Measurements from ENCODE around the gene PGF.

Gene PGF

GRCh38 chr14:74919421-74920165 lies 35.8 kb downstream of the PGF start:
- no peak for DNase-seq (ENCODE audit: low spot score)

GRCh38 chr14:74918380-74918779 lies 37.0 kb downstream of the PGF start:
- DNase-seq (ENCODE audit: low spot score) = no peak

GRCh38 chr14:74917646-74918081 lies 37.7 kb downstream of the PGF start:
- no peak for DNase-seq (ENCODE audit: low spot score)

GRCh38 chr14:74917178-74917543 lies 38.2 kb downstream of the PGF start:
- no peak for DNase-seq (ENCODE audit: low spot score)

GRCh38 chr14:74915826-74916225 lies 39.6 kb downstream of the PGF start:
- DNase-seq (ENCODE audit: low spot score) = no peak

- DNase-seq (ENCODE audit: low spot score) = no peak
These were observed 40.0 kb downstream of the PGF start for GRCh38 chr14:74915426-74915825.

GRCh38 chr14:74913986-74914573 lies 41.3 kb downstream of the PGF start:
- peak; percentile 83 for DNase-seq (ENCODE audit: low spot score)

- DNase-seq (ENCODE audit: low spot score) = no peak
These were observed 41.9 kb downstream of the PGF start for GRCh38 chr14:74913393-74913910.

- DNase-seq (ENCODE audit: low spot score) = no peak
These were observed 42.6 kb downstream of the PGF start for GRCh38 chr14:74912801-74913200.

GRCh38 chr14:74912111-74912510 lies 43.3 kb downstream of the PGF start:
- DNase-seq (ENCODE audit: low spot score) = no peak

GRCh38 chr14:74911704-74912103 lies 43.7 kb downstream of the PGF start:
- DNase-seq (ENCODE audit: low spot score) = no peak

GRCh38 chr14:74911221-74911620 lies 44.2 kb downstream of the PGF start:
- no peak for DNase-seq (ENCODE audit: low spot score)

- DNase-seq (ENCODE audit: low spot score) = no peak
These were observed 44.8 kb downstream of the PGF start for GRCh38 chr14:74910556-74910955.

- no peak for DNase-seq (ENCODE audit: low spot score)
These were observed 45.5 kb downstream of the PGF start for GRCh38 chr14:74909911-74910310.

GRCh38 chr14:74909501-74909900 lies 45.9 kb downstream of the PGF start:
- DNase-seq (ENCODE audit: low spot score) = no peak

- DNase-seq (ENCODE audit: low spot score) = no peak
These were observed 46.5 kb downstream of the PGF start for GRCh38 chr14:74908861-74909341.

- DNase-seq (ENCODE audit: low spot score) = no peak
These were observed 47.7 kb downstream of the PGF start for GRCh38 chr14:74907744-74908143.

- no peak for DNase-seq (ENCODE audit: low spot score)
These were observed 48.4 kb downstream of the PGF start for GRCh38 chr14:74906925-74907521.

GRCh38 chr14:74905595-74906142 lies 49.7 kb downstream of the PGF start:
- DNase-seq (ENCODE audit: low spot score) = peak; percentile 59

GRCh38 chr14:74904635-74905503 lies 50.5 kb downstream of the PGF start:
- no peak for DNase-seq (ENCODE audit: low spot score)

- no peak for DNase-seq (ENCODE audit: low spot score)
These were observed 52.3 kb downstream of the PGF start for GRCh38 chr14:74902941-74903705.

Measured in HuH-7.5 (cell line).